GM13976 (cell line): ENCODE results near the gene HOXA10.
A peak's percentile ranks its signal among the peaks of the same experiment; 100 is the strongest.

Experiments used
- DNase-seq: peaks from one replicate; pipeline ENCODE4 v3.0.0; 2012; ENCODE audit warnings: low spot score
- in situ Hi-C: fragments of 300-500 bp; cut with MboI; formaldehyde crosslinking; loops from one replicate; pipeline ENCODE4 v1.12.0; 2022; ENCODE audit warnings: low sequenced_read_pairs, mixed read lengths, inconsistent platforms; ENCODE audit not compliant: unreplicated experiment
- TF ChIP-seq, protein P1 (sequence below): IDR thresholded peaks from 2 replicates; pipeline ENCODE4 v1.5.1; 2012; ENCODE audit warnings: borderline replicate concordance, mild to moderate bottlenecking; ENCODE audit not compliant: insufficient read depth; ENCODE audit errors: extremely low read depth, missing control alignments, control extremely low read depth

Gene HOXA10

GRCh38 chr7:27196287-27196767 is 22.2 kb upstream of the HOXA10 start:
- in situ Hi-C loops = loop anchor here (10.0 kb wide), 2 partner anchors 48 to 728 kb away; partner anchors contain the start of gene EVX1
- TF ChIP-seq, protein P1, sequence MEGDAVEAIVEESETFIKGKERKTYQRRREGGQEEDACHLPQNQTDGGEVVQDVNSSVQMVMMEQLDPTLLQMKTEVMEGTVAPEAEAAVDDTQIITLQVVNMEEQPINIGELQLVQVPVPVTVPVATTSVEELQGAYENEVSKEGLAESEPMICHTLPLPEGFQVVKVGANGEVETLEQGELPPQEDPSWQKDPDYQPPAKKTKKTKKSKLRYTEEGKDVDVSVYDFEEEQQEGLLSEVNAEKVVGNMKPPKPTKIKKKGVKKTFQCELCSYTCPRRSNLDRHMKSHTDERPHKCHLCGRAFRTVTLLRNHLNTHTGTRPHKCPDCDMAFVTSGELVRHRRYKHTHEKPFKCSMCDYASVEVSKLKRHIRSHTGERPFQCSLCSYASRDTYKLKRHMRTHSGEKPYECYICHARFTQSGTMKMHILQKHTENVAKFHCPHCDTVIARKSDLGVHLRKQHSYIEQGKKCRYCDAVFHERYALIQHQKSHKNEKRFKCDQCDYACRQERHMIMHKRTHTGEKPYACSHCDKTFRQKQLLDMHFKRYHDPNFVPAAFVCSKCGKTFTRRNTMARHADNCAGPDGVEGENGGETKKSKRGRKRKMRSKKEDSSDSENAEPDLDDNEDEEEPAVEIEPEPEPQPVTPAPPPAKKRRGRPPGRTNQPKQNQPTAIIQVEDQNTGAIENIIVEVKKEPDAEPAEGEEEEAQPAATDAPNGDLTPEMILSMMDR = peak; percentile 75
- DNase-seq = peak; percentile 72

- no peak for DNase-seq
- TF ChIP-seq, protein P1 = no peak
- in situ Hi-C loops = loop anchor here (10.0 kb wide), 2 partner anchors 50 to 730 kb away; partner anchors contain the start of gene EVX1
Measured at GRCh38 chr7:27194686-27195379, 20.7 kb upstream of the HOXA10 start.

DNA sequence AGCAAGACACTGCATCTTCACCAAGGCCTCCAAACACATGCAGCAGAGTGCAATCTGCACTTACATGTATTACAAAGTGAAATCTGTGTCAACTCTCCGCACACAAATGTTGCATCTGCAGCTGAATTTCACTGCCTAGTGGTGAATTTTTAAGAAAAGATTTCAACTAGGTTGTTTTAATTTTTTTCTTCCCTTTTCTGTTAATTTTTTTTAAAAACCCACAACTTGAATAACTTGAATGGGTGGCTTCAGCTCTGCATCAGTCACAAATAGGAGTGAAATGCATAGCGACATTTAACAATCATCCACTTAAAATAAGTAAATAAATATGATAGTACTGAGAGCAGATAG is 19.9 kb upstream of the HOXA10 start:
- no peak for DNase-seq
- in situ Hi-C loops = loop anchor here (10.0 kb wide), 2 partner anchors 51 to 731 kb away; partner anchors contain the start of gene EVX1
- TF ChIP-seq, protein P1 = no peak

DNA sequence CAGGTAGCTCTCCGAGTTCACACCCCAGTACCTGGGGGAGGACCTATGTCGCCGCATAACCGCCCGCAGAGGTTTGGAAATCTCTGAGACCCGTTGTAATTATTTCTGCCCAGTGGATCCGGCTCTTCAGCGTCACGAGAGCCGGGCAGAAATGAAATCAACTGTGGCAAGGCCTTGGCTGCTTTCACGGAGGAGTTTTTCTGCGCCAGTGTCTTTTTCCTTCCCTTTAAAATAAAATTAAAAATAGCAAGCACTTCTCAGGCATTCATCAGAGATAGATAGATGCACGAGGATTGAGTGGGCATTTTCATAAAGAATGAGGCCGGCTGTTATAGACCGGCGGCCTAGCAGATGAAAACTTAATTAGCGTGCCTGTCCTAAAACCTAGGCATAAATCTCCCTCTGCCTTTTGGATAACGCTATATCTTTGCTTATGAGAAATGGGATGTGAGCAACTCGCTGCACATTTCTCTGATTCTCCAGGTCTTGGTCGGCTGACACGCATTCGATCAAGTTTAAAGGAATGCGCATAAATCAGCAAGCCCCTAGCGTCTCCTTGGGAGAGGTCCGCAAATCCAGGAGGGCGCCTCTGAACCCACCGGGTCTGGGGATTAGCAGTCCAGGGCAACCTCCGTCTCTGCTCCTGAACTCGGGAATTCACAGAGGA is 19.3 kb upstream of the HOXA10 start:
- DNase-seq = no peak
- TF ChIP-seq, protein P1 = no peak
- in situ Hi-C loops = loop anchor here (10.0 kb wide), 2 partner anchors 51 to 731 kb away; partner anchors contain the start of gene EVX1

DNA sequence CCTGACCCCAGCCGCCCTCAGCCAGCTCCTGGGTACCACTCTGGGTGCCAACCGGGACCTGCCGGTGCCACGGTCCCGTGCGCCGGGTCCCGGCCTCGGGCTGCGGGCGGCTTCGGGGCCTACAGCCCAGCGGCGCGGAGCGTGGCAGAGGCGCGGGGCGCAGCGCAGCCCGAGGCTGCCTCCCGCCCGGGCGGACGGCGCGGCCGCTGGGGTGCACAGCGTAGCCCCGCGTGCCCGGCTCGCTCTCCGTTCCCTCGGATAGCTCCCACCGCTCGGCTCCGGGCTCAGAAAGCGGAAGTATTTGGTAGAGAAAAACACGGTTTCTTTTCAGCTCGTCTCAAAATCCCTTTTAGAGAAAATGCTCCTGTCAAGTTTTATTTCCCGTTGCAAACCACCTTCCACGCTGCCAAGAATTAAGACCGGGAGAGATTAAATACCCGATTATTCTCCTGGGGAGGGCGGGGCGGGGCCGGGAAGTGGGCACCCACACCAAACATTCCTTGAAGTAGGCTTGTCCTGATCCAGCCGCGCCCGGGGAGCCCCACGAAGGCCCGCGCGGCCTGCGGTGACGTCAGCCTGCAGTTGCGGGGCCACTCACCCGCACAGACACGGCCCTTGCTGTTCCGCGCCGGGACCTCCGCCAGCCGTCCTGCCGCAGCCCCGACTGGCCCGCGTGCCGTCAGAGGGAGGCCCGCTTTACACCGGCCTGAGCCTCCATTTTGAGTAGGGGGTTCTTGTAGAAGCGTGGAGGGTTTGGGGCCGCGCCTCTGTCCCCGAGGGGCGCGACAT is 18.6 kb upstream of the HOXA10 start:
- in situ Hi-C loops = loop anchor here (10.0 kb wide), 2 partner anchors 52 to 732 kb away; partner anchors contain the start of gene EVX1
- DNase-seq = peak; percentile 27
- TF ChIP-seq, protein P1 = no peak
